ENCODE results near the gene RTP4.
"Not testable (repeated sequence)": the region's sequence is repeated elsewhere in the genome, so short reads cannot be mapped to it uniquely, and the experiment has no call there.

RTP4 gene

DNA sequence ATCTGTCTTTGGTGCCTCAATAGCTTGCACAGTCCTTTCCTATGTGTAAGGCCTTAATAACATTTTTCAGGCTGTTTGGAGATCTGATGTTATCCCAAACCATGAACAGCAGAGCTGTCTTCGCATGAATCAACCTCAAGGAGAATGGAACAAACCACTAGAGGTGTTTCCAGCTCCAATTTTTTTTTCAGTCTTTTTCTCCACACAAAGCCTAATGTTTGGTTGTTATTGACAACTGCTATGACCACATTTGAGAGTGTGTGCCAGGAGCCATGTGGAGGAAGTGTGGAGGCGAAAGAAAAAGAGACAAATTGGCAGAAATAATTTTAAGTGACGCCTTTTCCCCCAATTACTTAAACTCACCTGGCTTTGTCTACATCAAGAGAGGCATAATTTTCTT lies 38.7 kb downstream of the RTP4 start:
- intact Hi-C loops (cut with DNase I; ENCODE audit: low total_unique reads) = no loop called here
- H3K36me3 ChIP-seq = no peaks in the 10 kb centered on the region
- TF ChIP-seq, protein P1, sequence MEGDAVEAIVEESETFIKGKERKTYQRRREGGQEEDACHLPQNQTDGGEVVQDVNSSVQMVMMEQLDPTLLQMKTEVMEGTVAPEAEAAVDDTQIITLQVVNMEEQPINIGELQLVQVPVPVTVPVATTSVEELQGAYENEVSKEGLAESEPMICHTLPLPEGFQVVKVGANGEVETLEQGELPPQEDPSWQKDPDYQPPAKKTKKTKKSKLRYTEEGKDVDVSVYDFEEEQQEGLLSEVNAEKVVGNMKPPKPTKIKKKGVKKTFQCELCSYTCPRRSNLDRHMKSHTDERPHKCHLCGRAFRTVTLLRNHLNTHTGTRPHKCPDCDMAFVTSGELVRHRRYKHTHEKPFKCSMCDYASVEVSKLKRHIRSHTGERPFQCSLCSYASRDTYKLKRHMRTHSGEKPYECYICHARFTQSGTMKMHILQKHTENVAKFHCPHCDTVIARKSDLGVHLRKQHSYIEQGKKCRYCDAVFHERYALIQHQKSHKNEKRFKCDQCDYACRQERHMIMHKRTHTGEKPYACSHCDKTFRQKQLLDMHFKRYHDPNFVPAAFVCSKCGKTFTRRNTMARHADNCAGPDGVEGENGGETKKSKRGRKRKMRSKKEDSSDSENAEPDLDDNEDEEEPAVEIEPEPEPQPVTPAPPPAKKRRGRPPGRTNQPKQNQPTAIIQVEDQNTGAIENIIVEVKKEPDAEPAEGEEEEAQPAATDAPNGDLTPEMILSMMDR (IDR thresholded peaks at IDR 0.05) = no peak
- no peaks in the 10 kb centered on the region for H3K27me3 ChIP-seq
- H3K9me3 ChIP-seq = no peaks in the 10 kb centered on the region
- H3K27ac ChIP-seq = no peak overlapping the region
- H3K4me1 ChIP-seq = peaks cover 0 to 12% (median 0%) of the 10 kb centered on the region in 4 donors
- no peak for DNase-seq
- no peak overlapping the region for H3K4me3 ChIP-seq

DNA sequence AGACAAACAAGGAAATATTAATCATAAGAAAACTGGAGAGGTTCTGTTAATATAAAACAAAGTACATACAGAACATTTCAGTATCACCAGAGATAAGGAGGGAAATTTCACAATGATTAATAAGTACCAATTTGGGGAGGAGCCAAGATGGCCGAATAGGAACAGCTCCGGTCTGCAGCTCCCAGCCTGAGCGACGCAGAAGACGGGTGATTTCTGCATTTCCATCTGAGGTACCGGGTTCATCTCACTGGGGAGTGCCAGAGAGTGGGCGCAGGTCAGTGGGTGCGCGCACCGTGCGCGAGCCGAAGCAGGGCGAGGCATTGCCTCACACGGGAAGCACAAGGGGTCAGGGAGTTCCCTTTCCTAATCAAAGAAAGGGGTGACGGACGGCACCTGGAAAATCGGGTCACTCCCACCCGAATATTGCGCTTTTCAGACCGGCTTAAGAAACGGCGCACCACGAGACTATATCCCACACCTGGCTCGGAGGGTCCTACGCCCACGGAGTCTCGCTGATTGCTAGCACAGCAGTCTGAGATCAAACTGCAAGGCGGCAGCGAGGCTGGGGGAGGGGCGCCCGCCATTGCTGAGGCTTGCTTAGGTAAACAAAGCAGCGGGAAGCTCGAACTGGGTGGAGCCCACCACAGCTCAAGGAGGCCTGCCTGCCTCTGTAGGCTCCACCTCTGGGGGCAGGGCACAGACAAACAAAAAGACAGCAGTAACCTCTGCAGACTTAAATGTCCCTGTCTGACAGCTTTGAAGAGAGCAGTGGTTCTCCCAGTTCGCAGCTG lies 44.0 kb downstream of the RTP4 start:
- intact Hi-C loops (cut with DNase I; ENCODE audit: low total_unique reads); DNase-seq; H3K27me3 ChIP-seq: not testable (repeated sequence)

More for the DNA sequence above, 44.0 kb downstream of the RTP4 start:
- not testable (repeated sequence) for H3K4me3 ChIP-seq, H3K4me1 ChIP-seq, H3K27ac ChIP-seq, H3K9me3 ChIP-seq, H3K36me3 ChIP-seq
